SK-N-SH (cell line): Measurements from ENCODE around the gene HMMR.

Experiments
- CHD2 ChIP-seq: fragments of 150-350 bp; IDR thresholded peaks from 2 replicates; pipeline ENCODE4 v1.6.1; 2018; ENCODE audit warnings: low read length; ENCODE audit not compliant: partially characterized antibody
- CTCF ChIP-seq: fragments of 200-600 bp; sonication (generic); IDR thresholded peaks from 2 replicates; pipeline ENCODE4 v1.6.1; 2017; ENCODE audit warnings: antibody characterized with exemption, mild to moderate bottlenecking, moderate library complexity
- EP300 ChIP-seq, 2 experiments: IDR thresholded peaks; 2 replicates each; pipeline versions ENCODE4 v1.4.0 to v1.6.1; 2012; ENCODE audit warnings: borderline replicate concordance in 1 of 2, low read depth in 1 of 2, low read length in 1 of 2
- JUND ChIP-seq: IDR thresholded peaks from 2 replicates; pipeline ENCODE4 v1.4.0; 2012
- MEF2A ChIP-seq: IDR thresholded peaks from 2 replicates; pipeline ENCODE4 v1.4.0; 2012; ENCODE audit warnings: low read depth, borderline replicate concordance
- MXI1 ChIP-seq: IDR thresholded peaks from 2 replicates; pipeline ENCODE4 v1.6.1; 2012; ENCODE audit warnings: mild to moderate bottlenecking, low read depth, low read length, improper control_type of control experiment
- NFIC ChIP-seq: IDR thresholded peaks from 2 replicates; pipeline ENCODE4 v1.4.0; 2012; ENCODE audit warnings: borderline replicate concordance
- NRF1 ChIP-seq: IDR thresholded peaks from 2 replicates; pipeline ENCODE4 v1.6.1; 2012; ENCODE audit warnings: low read depth, mild to moderate bottlenecking, low read length
- POLR2AphosphoS5 ChIP-seq: IDR thresholded peaks from 2 replicates; pipeline ENCODE4 v1.6.1; 2012; ENCODE audit warnings: low read depth, low read length
- RAD21 ChIP-seq: IDR thresholded peaks from 2 replicates; pipeline ENCODE4 v1.6.1; 2012; ENCODE audit warnings: mild to moderate bottlenecking, low read length
- SIN3A ChIP-seq: IDR thresholded peaks from 2 replicates; pipeline ENCODE4 v1.6.1; 2012; ENCODE audit warnings: low read depth, mild to moderate bottlenecking, low read length, moderate library complexity, borderline replicate concordance
- TAF1 ChIP-seq: IDR thresholded peaks from 2 replicates; pipeline ENCODE4 v1.6.1; 2012; ENCODE audit warnings: low read depth, mild to moderate bottlenecking, low read length, moderate library complexity, borderline replicate concordance
- YY1 ChIP-seq: IDR thresholded peaks from 2 replicates; pipeline ENCODE4 v1.4.0; 2012; ENCODE audit warnings: low read depth, mild to moderate bottlenecking
- TF ChIP-seq, protein P1 (sequence below): IDR thresholded peaks from 2 replicates; pipeline ENCODE4 v1.4.0; 2012; ENCODE audit warnings: low read depth

DNA sequence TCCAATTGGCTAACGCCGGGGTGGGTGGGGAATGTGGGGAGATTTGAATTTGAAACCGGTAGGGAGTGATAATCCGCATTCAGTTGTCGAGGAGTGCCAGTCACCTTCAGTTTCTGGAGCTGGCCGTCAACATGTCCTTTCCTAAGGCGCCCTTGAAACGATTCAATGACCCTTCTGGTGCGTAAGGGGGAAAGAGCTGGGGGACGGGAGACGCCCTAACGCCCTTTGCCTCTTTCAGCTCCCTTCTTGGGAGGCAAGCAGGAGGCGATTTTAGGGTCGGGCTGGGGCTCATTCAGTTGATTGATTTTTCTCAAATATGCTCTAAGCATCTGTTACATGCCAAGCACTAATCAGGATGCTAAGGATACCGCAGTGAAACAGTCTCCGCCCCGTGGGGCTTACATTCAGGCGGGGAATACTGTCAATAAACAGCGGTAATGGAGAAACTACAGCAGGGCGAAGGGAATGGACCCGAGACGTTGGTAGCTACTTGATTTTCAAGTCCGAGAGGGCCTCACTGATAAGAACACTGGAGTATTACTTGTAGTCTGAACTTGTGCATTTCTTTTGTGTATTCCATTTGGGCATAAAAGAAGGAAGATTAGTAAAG lies at the start of gene HMMR:
- TF ChIP-seq TAF1 (peak; percentile 62; the same call in 1 of the 2 replicates), CHD2 (no peak), CTCF (no peak), JUND (no peak), MXI1 (peak; percentile 55; the same call in 1 of the 2 replicates), SIN3A (peak; percentile 87), YY1 (no peak; the same call in 1 of the 2 replicates), MEF2A (no peak), EP300 (IDR thresholded peaks at IDR 0.05; ENCODE audit: borderline replicate concordance in 1 of 2, low read depth in 1 of 2, low read length in 1 of 2) (no peak), RAD21 (no peak), NRF1 (no peak), POLR2AphosphoS5 (peak; percentile 8; the same call in 1 of the 2 replicates), NFIC (no peak)
- TF ChIP-seq, protein P1, sequence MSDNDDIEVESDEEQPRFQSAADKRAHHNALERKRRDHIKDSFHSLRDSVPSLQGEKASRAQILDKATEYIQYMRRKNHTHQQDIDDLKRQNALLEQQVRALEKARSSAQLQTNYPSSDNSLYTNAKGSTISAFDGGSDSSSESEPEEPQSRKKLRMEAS = no peak
